ENCODE data around the gene TEPSIN.

TEPSIN gene

DNA sequence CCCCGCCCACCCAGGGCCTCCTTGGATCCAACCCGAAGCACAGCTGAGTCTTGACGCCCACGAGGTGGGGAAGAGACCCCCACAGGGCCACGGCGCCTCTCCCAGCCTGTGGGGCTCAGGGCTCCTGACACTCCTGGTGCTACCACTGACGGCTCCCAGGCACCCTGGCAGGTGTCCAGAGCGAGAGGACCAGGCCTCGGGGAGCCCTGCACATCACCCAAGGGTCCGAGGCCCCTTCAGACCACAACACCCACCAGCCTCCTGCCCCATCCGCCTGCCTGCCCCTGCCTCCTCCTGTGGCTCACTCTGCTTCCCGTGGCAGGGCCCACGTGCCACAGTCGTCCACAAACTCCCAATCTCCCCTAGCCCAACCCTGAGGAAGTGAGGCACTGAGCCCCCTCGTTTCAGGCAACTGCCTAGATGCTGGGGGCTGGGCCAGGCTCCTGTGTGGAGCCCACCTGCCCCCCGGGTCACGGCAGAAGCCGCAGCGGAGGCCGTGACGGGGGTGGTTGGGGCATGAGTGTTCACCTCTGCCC, 44.6 kb downstream of the TEPSIN start:
- H3K36me3 ChIP-seq (ENCODE audit: insufficient read depth, low read length): peaks cover 69% of the 10 kb centered on the region

GRCh38 chr17:81193470-81194224, 45.2 kb downstream of the TEPSIN start:
- H4K20me1 ChIP-seq (ENCODE audit: insufficient read depth, low read length): no peaks in the 10 kb centered on the region
- H3K27ac ChIP-seq (ENCODE audit: low read length): no peak overlapping the region
- no peaks in the 10 kb centered on the region for H3K4me1 ChIP-seq (ENCODE audit: insufficient read depth, low read length)
- H2AFZ ChIP-seq (ENCODE audit: low read depth, low read length): no peak overlapping the region
- peaks cover 72% of the 10 kb centered on the region for H3K36me3 ChIP-seq (ENCODE audit: insufficient read depth, low read length)
- no peak overlapping the region for H3K4me2 ChIP-seq (ENCODE audit: insufficient read depth, low read length)
- H3K27me3 ChIP-seq (ENCODE audit: insufficient read depth, low read length, poor library complexity): no peaks in the 10 kb centered on the region
- DNase-seq (no peak), ATAC-seq (ENCODE audit: insufficient read depth, low read depth) (no peak)
- no peaks in the 10 kb centered on the region for H3K9me3 ChIP-seq (ENCODE audit: insufficient read depth, low read length, severe bottlenecking)
- H3K9ac ChIP-seq (ENCODE audit: low read depth, low read length): no peak overlapping the region
- no peak overlapping the region for H3K4me3 ChIP-seq (ENCODE audit: low read depth in 1 of 2, low read length in 2 of 2)
- TF ChIP-seq, protein P1, sequence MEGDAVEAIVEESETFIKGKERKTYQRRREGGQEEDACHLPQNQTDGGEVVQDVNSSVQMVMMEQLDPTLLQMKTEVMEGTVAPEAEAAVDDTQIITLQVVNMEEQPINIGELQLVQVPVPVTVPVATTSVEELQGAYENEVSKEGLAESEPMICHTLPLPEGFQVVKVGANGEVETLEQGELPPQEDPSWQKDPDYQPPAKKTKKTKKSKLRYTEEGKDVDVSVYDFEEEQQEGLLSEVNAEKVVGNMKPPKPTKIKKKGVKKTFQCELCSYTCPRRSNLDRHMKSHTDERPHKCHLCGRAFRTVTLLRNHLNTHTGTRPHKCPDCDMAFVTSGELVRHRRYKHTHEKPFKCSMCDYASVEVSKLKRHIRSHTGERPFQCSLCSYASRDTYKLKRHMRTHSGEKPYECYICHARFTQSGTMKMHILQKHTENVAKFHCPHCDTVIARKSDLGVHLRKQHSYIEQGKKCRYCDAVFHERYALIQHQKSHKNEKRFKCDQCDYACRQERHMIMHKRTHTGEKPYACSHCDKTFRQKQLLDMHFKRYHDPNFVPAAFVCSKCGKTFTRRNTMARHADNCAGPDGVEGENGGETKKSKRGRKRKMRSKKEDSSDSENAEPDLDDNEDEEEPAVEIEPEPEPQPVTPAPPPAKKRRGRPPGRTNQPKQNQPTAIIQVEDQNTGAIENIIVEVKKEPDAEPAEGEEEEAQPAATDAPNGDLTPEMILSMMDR (IDR thresholded peaks at IDR 0.05; ENCODE audit: borderline replicate concordance, extremely low read depth, low read length, poor library complexity, severe bottlenecking): no peak
- TF ChIP-seq EZH2 (IDR thresholded peaks at IDR 0.05; ENCODE audit: borderline replicate concordance, low read depth, low read length, severe bottlenecking): no peak
- no peaks in the 10 kb centered on the region for H3K79me2 ChIP-seq (ENCODE audit: insufficient read depth, low read length)

More for the DNA sequence above, 44.6 kb downstream of the TEPSIN start:
- ATAC-seq (ENCODE audit: insufficient read depth, low read depth) (no peak), DNase-seq (no peak)
- Histone ChIP-seq H3K9ac (ENCODE audit: low read depth, low read length) (no peak overlapping the region), H3K27ac (ENCODE audit: low read length) (no peak overlapping the region), H3K4me1 (ENCODE audit: insufficient read depth, low read length) (no peaks in the 10 kb centered on the region), H3K4me2 (ENCODE audit: insufficient read depth, low read length) (no peak overlapping the region), H3K79me2 (ENCODE audit: insufficient read depth, low read length) (no peaks in the 10 kb centered on the region), H3K27me3 (ENCODE audit: insufficient read depth, low read length, poor library complexity) (no peaks in the 10 kb centered on the region), H3K4me3 (ENCODE audit: low read depth in 1 of 2, low read length in 2 of 2) (no peak overlapping the region), H3K9me3 (ENCODE audit: insufficient read depth, low read length, severe bottlenecking) (no peaks in the 10 kb centered on the region), H2AFZ (ENCODE audit: low read depth, low read length) (no peak overlapping the region), H4K20me1 (ENCODE audit: insufficient read depth, low read length) (no peaks in the 10 kb centered on the region)
- TF ChIP-seq, protein P1 (IDR thresholded peaks at IDR 0.05; ENCODE audit: borderline replicate concordance, extremely low read depth, low read length, poor library complexity, severe bottlenecking): no peak
- TF ChIP-seq EZH2 (IDR thresholded peaks at IDR 0.05; ENCODE audit: borderline replicate concordance, low read depth, low read length, severe bottlenecking): no peak

GRCh38 chr17:81193051-81193410, 45.8 kb downstream of the TEPSIN start:
- no peaks in the 10 kb centered on the region; the same call in 1 of the 2 replicates for H4K20me1 ChIP-seq (ENCODE audit: insufficient read depth, low read length)
- no peak overlapping the region for H3K4me2 ChIP-seq (ENCODE audit: insufficient read depth, low read length)
- no peak overlapping the region for H3K9ac ChIP-seq (ENCODE audit: low read depth, low read length)
- no peak for DNase-seq
- no peaks in the 10 kb centered on the region for H3K9me3 ChIP-seq (ENCODE audit: insufficient read depth, low read length, severe bottlenecking)
- ATAC-seq (ENCODE audit: insufficient read depth, low read depth): no peak
- no peaks in the 10 kb centered on the region for H3K79me2 ChIP-seq (ENCODE audit: insufficient read depth, low read length)
- no peak for TF ChIP-seq EZH2 (IDR thresholded peaks at IDR 0.05; ENCODE audit: borderline replicate concordance, low read depth, low read length, severe bottlenecking)
- TF ChIP-seq, protein P1 (IDR thresholded peaks at IDR 0.05; ENCODE audit: borderline replicate concordance, extremely low read depth, low read length, poor library complexity, severe bottlenecking): no peak
- H2AFZ ChIP-seq (ENCODE audit: low read depth, low read length): no peak overlapping the region
- no peaks in the 10 kb centered on the region for H3K27me3 ChIP-seq (ENCODE audit: insufficient read depth, low read length, poor library complexity)
- peaks cover 68% of the 10 kb centered on the region for H3K36me3 ChIP-seq (ENCODE audit: insufficient read depth, low read length)
- no peak overlapping the region for H3K27ac ChIP-seq (ENCODE audit: low read length)
- no peak overlapping the region for H3K4me3 ChIP-seq (ENCODE audit: low read depth in 1 of 2, low read length in 2 of 2)
- no peaks in the 10 kb centered on the region for H3K4me1 ChIP-seq (ENCODE audit: insufficient read depth, low read length)

All from DND-41 (cell line).